GM12872 (cell line): ENCODE results near the gene ST6GALNAC4.

Source experiments
- CTCF ChIP-seq: IDR thresholded peaks from 3 replicates; pipeline ENCODE4 v1.5.1; 2011; ENCODE audit warnings: low read depth, mild to moderate bottlenecking, low read length, moderate library complexity; ENCODE audit not compliant: insufficient read depth

ST6GALNAC4 gene

GRCh38 chr9:127919253-127919815 lies 2.5 kb upstream of the ST6GALNAC4 start:
- TF ChIP-seq CTCF: no peak

- peak; percentile 50 for TF ChIP-seq CTCF
Measured at GRCh38 chr9:127918183-127919107, 1.6 kb upstream of the ST6GALNAC4 start.

GRCh38 chr9:127917603-127918002 lies 762 bp upstream of the ST6GALNAC4 start:
- no peak for TF ChIP-seq CTCF

- TF ChIP-seq CTCF: no peak
Measured at GRCh38 chr9:127915801-127916719, 781 bp downstream of the ST6GALNAC4 start.

- no peak for TF ChIP-seq CTCF
Measured at GRCh38 chr9:127915325-127915752, 1.5 kb downstream of the ST6GALNAC4 start.

- no peak for TF ChIP-seq CTCF
Measured at GRCh38 chr9:127913682-127914081, 3.2 kb downstream of the ST6GALNAC4 start.

GRCh38 chr9:127912882-127913281 lies 4.0 kb downstream of the ST6GALNAC4 start:
- TF ChIP-seq CTCF: no peak
